Transverse colon (tissue), 4 donors: ENCODE results near the gene CNTNAP2.

Experiments used
- CTCF ChIP-seq, 5 experiments: fragments of 200-600 bp in 3 of 5; fragments of 450-650 bp in 2 of 5; sonication (generic) in 3 of 5; IDR thresholded peaks; 1 replicate in 2 of 5; 2 replicates in 3 of 5; pipeline ENCODE4 v1.5.1; 2016 to 2017; ENCODE audit warnings: antibody characterized with exemption in 5 of 5, inconsistent platforms in 3 of 5, mild to moderate bottlenecking in 2 of 5, moderate library complexity in 1 of 5
- EP300 ChIP-seq: sonication (generic); formaldehyde crosslinking; IDR thresholded peaks from one replicate; pipeline ENCODE4 v1.6.1; 2017; ENCODE audit warnings: antibody characterized with exemption, low read depth
- POLR2A ChIP-seq: fragments of 450-650 bp; IDR thresholded peaks from one replicate; pipeline ENCODE4 v1.6.1; 2016; ENCODE audit warnings: antibody characterized with exemption, mild to moderate bottlenecking, moderate library complexity
- POLR2AphosphoS5 ChIP-seq, 3 donors: sonication (generic); formaldehyde crosslinking; IDR thresholded peaks; one replicate each; pipeline ENCODE4 v1.6.1; 2016; ENCODE audit warnings: antibody characterized with exemption in 3 of 3

- no peak for TF ChIP-seq CTCF (IDR thresholded peaks at IDR 0.05)
- no peak for TF ChIP-seq EP300
- no peak for TF ChIP-seq POLR2A
- TF ChIP-seq POLR2AphosphoS5 (IDR thresholded peaks at IDR 0.05), result no peak
These were observed 1393.6 kb downstream of the CNTNAP2 start for GRCh38 chr7:147510201-147510542.
